K562 (cell line): ENCODE measurements around the gene EIF5. TPM values are rescaled to one million over a fixed set of nuclear protein-coding genes. Genes with fewer than 3 reads are reported as not detected.
A peak's percentile ranks its signal among the peaks of the same experiment; 100 is the strongest.

Source experiments
- ATAC-seq: fragments of 200-7000 bp; cut with Tn5 transposase; 3 replicates; pipeline ENCODE4 v1.9.1; 2020; ENCODE audit warnings: moderate library complexity
- BruUV-seq: library from RNA; stranded (reverse); fragments of 400-500 nt; replicated peaks from 2 replicates; lab custom pipeline; 2021; lab: Mats Ljungman, UMichigan
- CTCF ChIA-PET: fragments of 300-600 bp; formaldehyde crosslinking; extraction: SDS; loops from one replicate; lab custom pipeline; 2021; ENCODE audit warnings: low intra/inter-chr PET ratio; lab: Yijun Ruan, JAX
- POLR2A ChIA-PET: fragments of 300-600, 350-650 bp; sonication (Branson Sonifier 250); formaldehyde crosslinking; extraction: SDS; loops from one replicate; lab custom pipeline; 2021; ENCODE audit warnings: antibody characterized with exemption, inconsistent platforms; lab: Yijun Ruan, JAX
- DNase-seq, 4 experiments: peaks; one replicate each; pipeline versions ENCODE4 v3.0.0 to v3.0.0-alpha.2; 2011 to 2018; ENCODE audit warnings: low spot score in 3 of 4, mixed read lengths in 3 of 4; ENCODE audit errors: extremely low read depth in 1 of 4
- FAIRE-seq: peaks from 2 replicates; lab custom pipeline; 2011; peaks lifted over from hg19 to GRCh38; lab: Jason Lieb, UNC
- H2AFZ ChIP-seq: 2 replicates; pipeline ENCODE4 v1.6.0; 2011; ENCODE audit warnings: low read depth, low read length, control low read depth, inconsistent platforms
- H3K27ac ChIP-seq: fragments of 200-600 bp; 3 replicates; pipeline ENCODE4 v1.8.0; 2011; ENCODE audit warnings: low read depth, mild to moderate bottlenecking, control low read depth, inconsistent platforms, low read length, moderate library complexity, mixed read lengths; ENCODE audit errors: extremely low read depth
- H3K27me3 ChIP-seq, 2 experiments: fragments of 300-600 bp in 1 of 2; 2 replicates in 1 of 2; 3 replicates in 1 of 2; pipeline versions ENCODE4 v1.6.0 to v1.8.0; 2011; ENCODE audit warnings: inconsistent platforms in 2 of 2, low read length in 2 of 2, mild to moderate bottlenecking in 1 of 2, mixed read lengths in 1 of 2, moderate library complexity in 1 of 2; ENCODE audit not compliant: control insufficient read depth in 2 of 2, insufficient read depth in 2 of 2
- H3K36me3 ChIP-seq: fragments of 300-600 bp; 3 replicates; pipeline ENCODE4 v1.8.0; 2011; ENCODE audit warnings: mild to moderate bottlenecking, low read length, inconsistent platforms; ENCODE audit not compliant: control insufficient read depth, insufficient read depth
- H3K4me1 ChIP-seq, 2 experiments: fragments of 200-600 bp in 1 of 2; replicated peaks in 1 of 2; 2 replicates in 1 of 2; 3 replicates in 1 of 2; pipeline versions ENCODE4 v1.5.1 to v1.8.0; 2011; ENCODE audit warnings: inconsistent platforms in 2 of 2, low read length in 2 of 2, mild to moderate bottlenecking in 1 of 2, mixed read lengths in 1 of 2, moderate library complexity in 1 of 2; ENCODE audit not compliant: control insufficient read depth in 2 of 2, insufficient read depth in 2 of 2
- H3K4me2 ChIP-seq: 2 replicates; pipeline ENCODE4 v1.6.1; 2011; ENCODE audit warnings: low read length, control low read depth, inconsistent platforms, mixed read lengths; ENCODE audit not compliant: insufficient read depth
- H3K4me3 ChIP-seq: fragments of 200-600 bp; sonication (generic), shearing (Covaris generic); 2 replicates; pipeline ENCODE4 v1.5.1; 2016; ENCODE audit warnings: control low read depth, inconsistent platforms
- H3K79me2 ChIP-seq: fragments of 200-600 bp; 3 replicates; pipeline ENCODE4 v1.8.0; 2011; ENCODE audit warnings: low read length, inconsistent platforms; ENCODE audit not compliant: control insufficient read depth, insufficient read depth
- H3K9ac ChIP-seq, 2 experiments: 2 replicates each; pipeline versions ENCODE4 v1.6.0 to v1.6.1; 2011; ENCODE audit warnings: low read depth in 2 of 2, low read length in 2 of 2, control low read depth in 1 of 2, inconsistent platforms in 1 of 2, mild to moderate bottlenecking in 1 of 2, mixed read lengths in 1 of 2; ENCODE audit not compliant: insufficient read depth in 1 of 2
- H3K9me1 ChIP-seq: one replicate; pipeline ENCODE4 v1.6.0; 2011; ENCODE audit warnings: inconsistent platforms, mild to moderate bottlenecking, low read length, moderate library complexity; ENCODE audit not compliant: control insufficient read depth, insufficient read depth
- H3K9me3 ChIP-seq: replicated peaks from 2 replicates; pipeline ENCODE4 v1.5.1; 2011; ENCODE audit warnings: low read depth, low read length, inconsistent platforms; ENCODE audit not compliant: control insufficient read depth, insufficient read depth
- H4K20me1 ChIP-seq: replicated peaks from 2 replicates; pipeline ENCODE4 v1.6.1; 2011; ENCODE audit warnings: low read length, inconsistent platforms, mixed read lengths; ENCODE audit not compliant: control insufficient read depth, insufficient read depth
- ARNT ChIP-seq, 2 experiments: fragments of 450-650 bp; IDR thresholded peaks; 2 replicates each; pipeline ENCODE4 v1.6.1; 2016; ENCODE audit warnings: mild to moderate bottlenecking in 1 of 2
- CBFA2T3 ChIP-seq: fragments of 450-650 bp; IDR thresholded peaks from 2 replicates; pipeline ENCODE4 v1.6.1; 2017
- CC2D1A ChIP-seq: fragments of 450-650 bp; IDR thresholded peaks from 2 replicates; pipeline ENCODE4 v1.6.1; 2017; ENCODE audit warnings: mild to moderate bottlenecking
- EZH2 ChIP-seq: IDR thresholded peaks from 2 replicates; pipeline ENCODE4 v1.6.1; 2012; ENCODE audit warnings: low read depth, mild to moderate bottlenecking, inconsistent platforms, low read length, borderline replicate concordance
- HNRNPH1 ChIP-seq: fragments of 200-400 bp; formaldehyde crosslinking; optimal IDR thresholded peaks from 2 replicates; pipeline ENCODE3; 2017; ENCODE audit warnings: low read depth, mild to moderate bottlenecking, low read length, moderate library complexity
- RFX1 ChIP-seq: fragments of 450-650 bp; IDR thresholded peaks from 2 replicates; pipeline ENCODE4 v1.6.1; 2016; ENCODE audit warnings: mild to moderate bottlenecking, moderate library complexity
- ZBTB17 ChIP-seq: fragments of 450-650 bp; formaldehyde crosslinking; IDR thresholded peaks from 2 replicates; pipeline ENCODE4 v1.4.0; 2020; ENCODE audit warnings: mild to moderate bottlenecking
- ZNF384 ChIP-seq: IDR thresholded peaks from 2 replicates; pipeline ENCODE4 v1.6.1; 2012; ENCODE audit warnings: low read depth, low read length, improper control_type of control experiment
- ZNF507 ChIP-seq: conservative IDR thresholded peaks from 2 replicates; pipeline ENCODE4 v1.6.1; 2017; ENCODE audit warnings: missing genetic modification characterization, missing compliant biosample characterization
- ZNF740 ChIP-seq, 3 experiments: fragments of 200-800 bp in 1 of 3; sonication (Bioruptor generic) in 1 of 3; sonication (generic) in 1 of 3; formaldehyde crosslinking in 1 of 3; IDR thresholded peaks; 2 replicates each; pipeline versions ENCODE4 v1.6.1 to v1.8.0; 2016 to 2022; ENCODE audit warnings: mild to moderate bottlenecking in 2 of 3, missing compliant biosample characterization in 2 of 3, missing genetic modification characterization in 2 of 3, missing genetic modification reagents in 1 of 3
- ZNF76 ChIP-seq: fragments of 250-450 bp; sonication (Bioruptor Pico); IDR thresholded peaks from 2 replicates; pipeline ENCODE4 v1.4.0; 2020; ENCODE audit warnings: mild to moderate bottlenecking, moderate library complexity, borderline replicate concordance
- WGBS: fragments of 100-300 bp; shearing (Covaris generic); methylation state at CpG from one replicate; pipeline ENCODE4 v1.1.6; 2016; ENCODE audit warnings: low coverage, mixed read lengths; ENCODE audit not compliant: insufficient coverage; ENCODE audit errors: missing lambda C conversion rate; 5-methylcytosine and 5-hydroxymethylcytosine counted together
- in situ Hi-C: fragments of 300-500 bp; cut with MboI; formaldehyde crosslinking; loops from 4 replicates; pipeline ENCODE4 v1.15.0; 2018; ENCODE audit warnings: inconsistent platforms, mixed read lengths
- intact Hi-C: fragments of 100-400 bp; cut with micrococcal nuclease; formaldehyde crosslinking; loops from 2 replicates; pipeline ENCODE4 v1.14.2; 2022
- polyA plus RNA-seq, 8 experiments: library from polyadenylated mRNA; depleted of rRNA in 4 of 8; stranded (reverse) in 5 of 8; unstranded in 3 of 8; fragments of >200 nt; fragmentation: Nextera tagmentation in 2 of 8; fragmentation: Illumina TruSeq in 1 of 8; extraction: Ambion mirVana in 2 of 8; extraction: Trizol in 1 of 8; gene quantifications; 2 replicates each; pipeline versions ENCODE4 v1.2.1 to v1.2.3, GENCODE V29; 2011 to 2014; ENCODE audit warnings: inconsistent platforms in 1 of 8, missing spikeins in 1 of 8
- total RNA-seq, 7 experiments: library from RNA; depleted of rRNA in 6 of 7; stranded (reverse); fragments of >200 nt in 6 of 7; fragmentation: Illumina TruSeq in 2 of 7; extraction: Trizol in 2 of 7; gene quantifications; 2 replicates each; pipeline versions ENCODE4 v1.2.1 to v1.2.3, GENCODE V29; 2011 to 2021; ENCODE audit warnings: low replicate concordance in 1 of 7

Gene EIF5
- total and polyA plus RNA-seq, 9 of the 15 experiments (the other 6 are each of a cell fraction or from before 2014, with no cell fraction given) = 92.7 to 442 (median 190) TPM

GRCh38 chr14:103319422-103319821, 14.6 kb upstream of the EIF5 start:
- Histone ChIP-seq H3K79me2 (no peaks in the 10 kb centered on the region), H3K27me3 (no peaks in the 10 kb centered on the region), H2AFZ (no peak overlapping the region), H3K9me3 (no peaks in the 10 kb centered on the region), H3K4me2 (no peak overlapping the region), H3K36me3 (no peaks in the 10 kb centered on the region), H4K20me1 (no peaks in the 10 kb centered on the region), H3K9ac (no peak overlapping the region), H3K27ac (no peak overlapping the region), H3K4me1 (peaks cover 11 to 32% of the 10 kb centered on the region in 2 experiments), H3K9me1 (no peaks in the 10 kb centered on the region), H3K4me3 (no peak overlapping the region)
- DNase-seq (no peak), FAIRE-seq (no peak), ATAC-seq (no peak)
- in situ Hi-C loops = no loop called here
- TF ChIP-seq RFX1 (peak; percentile 36; the same call in 1 of the 2 replicates), ZNF740 (CRISPR knock-in tag; IDR thresholded peaks at IDR 0.05) (no peak), ZNF740 (tag; IDR thresholded peaks at IDR 0.05) (no peak), ZNF507 (no peak)
- ChIA-PET CTCF (no interaction called here), POLR2A (interaction anchor here (1.0 to 1.2 kb wide), 2 partner anchors 15 to 26 kb away, joined by 5 to 7 read pairs; partner anchors contain the start of gene EIF5)
- intact Hi-C loops = no loop called here
- WGBS = 57% methylated on average over 7 of the region's 7 CpGs
- BruUV-seq = no TSS peak

- Histone ChIP-seq H3K4me2 (no peak overlapping the region), H3K4me3 (no peak overlapping the region), H3K9me1 (no peaks in the 10 kb centered on the region), H3K36me3 (no peaks in the 10 kb centered on the region), H3K9me3 (no peaks in the 10 kb centered on the region), H3K79me2 (no peaks in the 10 kb centered on the region), H4K20me1 (no peaks in the 10 kb centered on the region), H3K27ac (no peak overlapping the region), H2AFZ (no peak overlapping the region), H3K9ac (no peak overlapping the region), H3K4me1 (peaks cover 9 to 21% of the 10 kb centered on the region in 2 experiments; a peak in 4 of 5 replicates), H3K27me3 (no peaks in the 10 kb centered on the region)
- intact Hi-C loops (no loop called here), in situ Hi-C loops (no loop called here)
- ChIA-PET POLR2A (interaction anchor here (0.6 to 1.2 kb wide), 5 partner anchors 8 to 595 kb away, joined by 3 read pairs; partner anchors contain the start of gene EIF5), CTCF (no interaction called here)
- 29% methylated on average over 3 of the region's 3 CpGs for WGBS
- no TSS peak for BruUV-seq
- DNase-seq (no peak), FAIRE-seq (no peak), ATAC-seq (no peak)
- TF ChIP-seq HNRNPH1 = no peak
- TF ChIP-seq ZBTB17 (CRISPR knock-in tag) = no peak
- no peak for TF ChIP-seq ZNF384
- TF ChIP-seq ZNF76 (CRISPR knock-in tag) = no peak
- no peak for TF ChIP-seq CBFA2T3
- no peak for TF ChIP-seq EZH2
- no peak for TF ChIP-seq CC2D1A
- TF ChIP-seq ARNT (IDR thresholded peaks at IDR 0.05) = no peak
Observed at GRCh38 chr14:103326078-103326477, 8.0 kb upstream of the EIF5 start.
